A673 (cell line): ENCODE data around the gene UBFD1. TPM values are rescaled to one million over a fixed set of nuclear protein-coding genes. Genes with fewer than 3 reads are reported as not detected.

ENCODE experiments used
- BruUV-seq: library from RNA; stranded (reverse); fragments of 400-500 nt; replicated peaks from 2 replicates; lab custom pipeline; 2021; lab: Mats Ljungman, UMichigan
- CTCF ChIA-PET: fragments of 300-600 bp; sonication (Branson Sonifier 250); formaldehyde crosslinking; loops from one replicate; lab custom pipeline; 2022; ENCODE audit warnings: antibody characterized with exemption; lab: Charles Lee
- POLR2A ChIA-PET: fragments of 300-600 bp; sonication (Branson Sonifier 250); formaldehyde crosslinking; loops from one replicate; lab custom pipeline; 2022; ENCODE audit warnings: antibody characterized with exemption; ENCODE audit not compliant: low non-redundant PET; lab: Charles Lee
- DNase-seq: peaks from one replicate; pipeline ENCODE4 v3.0.0-alpha.2; 2015; ENCODE audit warnings: low spot score
- H3K27ac ChIP-seq: fragments of 200-600 bp; sonication (generic); 2 replicates; pipeline ENCODE4 v1.5.1; 2016; ENCODE audit warnings: mixed run types, low read depth, mild to moderate bottlenecking, mixed read lengths, antibody characterized with exemption, low read length; ENCODE audit not compliant: poor library complexity, severe bottlenecking
- H3K27me3 ChIP-seq: fragments of 200-600 bp; sonication (generic); replicated peaks from 2 replicates; pipeline ENCODE4 v1.6.1; 2017; ENCODE audit warnings: mixed run types, low read depth, mild to moderate bottlenecking, mixed read lengths, antibody characterized with exemption, low read length; ENCODE audit not compliant: insufficient read depth, poor library complexity
- H3K36me3 ChIP-seq: fragments of 200-600 bp; sonication (generic); 2 replicates; pipeline ENCODE4 v1.6.1; 2016; ENCODE audit warnings: mixed run types, mild to moderate bottlenecking, mixed read lengths, antibody characterized with exemption, low read length; ENCODE audit not compliant: insufficient read depth, poor library complexity, severe bottlenecking
- H3K4me1 ChIP-seq: fragments of 200-600 bp; sonication (generic); 2 replicates; pipeline ENCODE4 v1.6.1; 2017; ENCODE audit warnings: mixed run types, mild to moderate bottlenecking, mixed read lengths, antibody characterized with exemption, low read length; ENCODE audit not compliant: insufficient read depth, poor library complexity, severe bottlenecking
- H3K4me3 ChIP-seq: fragments of 200-600 bp; sonication (generic); 2 replicates; pipeline ENCODE4 v1.5.1; 2016; ENCODE audit warnings: low read depth, mixed run types, mild to moderate bottlenecking, mixed read lengths, low read length; ENCODE audit not compliant: poor library complexity, severe bottlenecking
- H3K9me3 ChIP-seq: fragments of 200-600 bp; sonication (generic); 2 replicates; pipeline ENCODE4 v1.6.1; 2016; ENCODE audit warnings: mixed run types, low read depth, mild to moderate bottlenecking, mixed read lengths, antibody characterized with exemption, low read length; ENCODE audit not compliant: poor library complexity, severe bottlenecking
- EZH2 ChIP-seq: fragments of 200-600 bp; sonication (generic); IDR thresholded peaks from 2 replicates; pipeline ENCODE4 v1.6.1; 2017; ENCODE audit warnings: borderline replicate concordance, low read depth, mild to moderate bottlenecking, mixed read lengths, antibody characterized with exemption, low read length; ENCODE audit not compliant: poor library complexity, severe bottlenecking
- intact Hi-C: fragments of 100-400 bp; cut with micrococcal nuclease; formaldehyde crosslinking; loops from one replicate; pipeline ENCODE4 v1.10.0; 2022; ENCODE audit not compliant: unreplicated experiment
- total RNA-seq: library from RNA; stranded (reverse); gene quantifications from 2 replicates; pipeline ENCODE4 v1.2.3, GENCODE V29; 2021
- TF ChIP-seq, protein P1 (sequence below): fragments of 300-800, 200-600 bp; sonication (generic); conservative IDR thresholded peaks from 2 replicates; pipeline ENCODE4 v1.5.1; 2017; ENCODE audit warnings: low read depth, mild to moderate bottlenecking, antibody characterized with exemption, low read length, moderate library complexity, mixed read lengths

The UBFD1 gene
- total RNA-seq, 1 experiment from 2014 or later = 121 TPM

DNA sequence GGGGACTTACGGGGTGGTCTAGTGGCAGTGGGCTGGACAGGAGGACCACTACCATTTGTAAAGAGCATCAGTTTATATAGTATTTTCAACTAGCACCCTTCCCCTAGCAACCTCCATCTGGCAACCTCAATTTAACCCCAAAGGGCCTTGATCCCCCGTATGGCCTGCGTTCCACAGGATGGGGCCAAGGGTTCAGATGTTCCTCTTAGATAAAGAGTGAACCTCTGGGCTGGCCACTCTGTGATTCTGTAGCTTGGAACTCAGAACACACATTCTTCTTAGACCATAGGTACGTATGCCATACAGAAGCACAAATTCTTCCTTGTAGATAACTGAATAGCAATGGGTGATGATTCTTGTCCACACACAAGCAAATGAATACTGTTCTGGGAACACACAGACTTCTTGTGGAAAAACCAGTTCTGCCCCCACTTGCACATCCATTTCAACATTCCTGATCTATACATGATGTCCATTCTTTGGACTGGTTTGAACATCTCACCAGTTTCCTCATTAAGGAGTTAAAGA is 45.3 kb upstream of the UBFD1 start:
- Histone ChIP-seq H3K27me3 (no peaks in the 10 kb centered on the region), H3K9me3 (no peaks in the 10 kb centered on the region), H3K36me3 (no peaks in the 10 kb centered on the region), H3K4me1 (peaks cover 6% of the 10 kb centered on the region), H3K27ac (no peak overlapping the region), H3K4me3 (no peak overlapping the region)
- ChIA-PET POLR2A (no interaction called here), CTCF (no interaction called here)
- DNase-seq = no peak
- intact Hi-C loops = no loop called here
- TF ChIP-seq, protein P1, sequence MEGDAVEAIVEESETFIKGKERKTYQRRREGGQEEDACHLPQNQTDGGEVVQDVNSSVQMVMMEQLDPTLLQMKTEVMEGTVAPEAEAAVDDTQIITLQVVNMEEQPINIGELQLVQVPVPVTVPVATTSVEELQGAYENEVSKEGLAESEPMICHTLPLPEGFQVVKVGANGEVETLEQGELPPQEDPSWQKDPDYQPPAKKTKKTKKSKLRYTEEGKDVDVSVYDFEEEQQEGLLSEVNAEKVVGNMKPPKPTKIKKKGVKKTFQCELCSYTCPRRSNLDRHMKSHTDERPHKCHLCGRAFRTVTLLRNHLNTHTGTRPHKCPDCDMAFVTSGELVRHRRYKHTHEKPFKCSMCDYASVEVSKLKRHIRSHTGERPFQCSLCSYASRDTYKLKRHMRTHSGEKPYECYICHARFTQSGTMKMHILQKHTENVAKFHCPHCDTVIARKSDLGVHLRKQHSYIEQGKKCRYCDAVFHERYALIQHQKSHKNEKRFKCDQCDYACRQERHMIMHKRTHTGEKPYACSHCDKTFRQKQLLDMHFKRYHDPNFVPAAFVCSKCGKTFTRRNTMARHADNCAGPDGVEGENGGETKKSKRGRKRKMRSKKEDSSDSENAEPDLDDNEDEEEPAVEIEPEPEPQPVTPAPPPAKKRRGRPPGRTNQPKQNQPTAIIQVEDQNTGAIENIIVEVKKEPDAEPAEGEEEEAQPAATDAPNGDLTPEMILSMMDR = no peak
- TF ChIP-seq EZH2 = no peak
- no TSS peak for BruUV-seq

DNA sequence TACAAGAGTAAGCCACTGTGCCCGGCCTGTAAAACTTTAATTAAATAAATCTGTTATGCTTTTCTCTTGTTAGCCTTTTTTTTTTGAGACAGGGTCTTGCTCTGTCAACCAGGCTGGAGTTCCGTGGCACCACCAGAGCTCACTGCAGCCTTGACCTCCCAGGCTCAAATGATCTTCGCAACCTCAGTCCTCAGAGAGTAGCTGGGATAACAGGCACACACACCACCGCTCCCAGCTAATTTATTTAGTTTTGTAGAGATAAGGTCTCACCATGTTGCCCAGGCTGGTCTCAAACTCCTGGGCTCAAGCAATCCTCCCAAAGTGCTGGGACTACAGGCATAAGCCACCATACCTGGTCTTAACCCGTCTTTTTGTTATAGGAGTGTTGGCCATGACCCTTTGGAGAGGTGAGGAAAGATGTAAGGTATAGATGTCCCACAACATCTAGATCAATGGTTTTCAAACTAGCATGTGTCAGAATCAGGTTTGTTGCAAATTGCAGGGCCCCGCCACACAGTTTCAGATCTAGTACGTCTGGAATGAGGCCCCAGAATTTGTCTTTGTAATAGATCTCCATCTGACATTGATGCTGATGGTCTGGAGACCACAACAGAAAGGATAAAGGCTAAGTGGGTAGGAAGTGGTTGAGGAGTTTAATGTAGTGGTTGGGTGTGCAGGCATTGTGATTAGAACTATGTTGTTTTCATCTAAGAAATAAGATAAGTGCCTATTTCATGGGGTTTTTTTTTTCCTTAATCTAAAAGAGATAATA is 43.0 kb upstream of the UBFD1 start:
- BruUV-seq = no TSS peak
- DNase-seq = no peak
- Histone ChIP-seq H3K4me1 (no peaks in the 10 kb centered on the region), H3K27ac (no peak overlapping the region), H3K36me3 (peaks cover 9% of the 10 kb centered on the region), H3K4me3 (no peak overlapping the region), H3K9me3 (no peaks in the 10 kb centered on the region), H3K27me3 (no peaks in the 10 kb centered on the region)
- ChIA-PET POLR2A (no interaction called here), CTCF (no interaction called here)
- intact Hi-C loops = no loop called here
- TF ChIP-seq, protein P1 = no peak
- TF ChIP-seq EZH2 = no peak

DNA sequence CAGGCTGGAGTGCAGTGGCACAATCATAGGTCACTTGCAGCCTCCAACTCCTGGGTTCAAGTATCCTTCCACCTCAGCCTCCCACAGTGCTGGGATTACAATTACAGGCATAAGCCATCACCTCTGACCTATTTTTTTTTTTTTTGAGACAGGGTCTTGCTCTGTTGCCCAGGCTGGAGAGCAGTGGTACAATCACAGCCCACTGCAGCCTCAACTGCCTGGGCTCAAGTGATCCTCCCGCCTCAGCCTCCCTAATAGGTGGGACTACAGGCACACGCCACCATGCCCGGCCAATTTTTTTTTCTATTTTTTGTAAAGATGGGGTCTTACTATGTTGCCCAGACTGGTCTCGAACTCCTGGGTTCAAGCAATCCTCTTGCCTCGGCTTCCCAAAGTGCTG is 41.6 kb upstream of the UBFD1 start:
- DNase-seq = no peak
- H3K27me3 ChIP-seq = no peaks in the 10 kb centered on the region
- no peak overlapping the region for H3K4me3 ChIP-seq
- POLR2A ChIA-PET = no interaction called here
- BruUV-seq = no TSS peak
- TF ChIP-seq EZH2 = no peak
- TF ChIP-seq, protein P1 = no peak
- intact Hi-C loops = no loop called here
- H3K27ac ChIP-seq = no peak overlapping the region
- H3K9me3 ChIP-seq = no peaks in the 10 kb centered on the region
- no peaks in the 10 kb centered on the region for H3K4me1 ChIP-seq
- H3K36me3 ChIP-seq = peaks cover 10% of the 10 kb centered on the region
- CTCF ChIA-PET = no interaction called here
